CD1c-positive myeloid dendritic cell (primary cell): ENCODE data around the gene IFI6.
"Not testable (repeated sequence)": the region's sequence is repeated elsewhere in the genome, so short reads cannot be mapped to it uniquely, and the experiment has no call there.

ENCODE experiments used
- DNase-seq: peaks from one replicate; pipeline ENCODE4 v3.0.0-alpha.2; 2016; ENCODE audit errors: extremely low spot score

Gene IFI6

DNA sequence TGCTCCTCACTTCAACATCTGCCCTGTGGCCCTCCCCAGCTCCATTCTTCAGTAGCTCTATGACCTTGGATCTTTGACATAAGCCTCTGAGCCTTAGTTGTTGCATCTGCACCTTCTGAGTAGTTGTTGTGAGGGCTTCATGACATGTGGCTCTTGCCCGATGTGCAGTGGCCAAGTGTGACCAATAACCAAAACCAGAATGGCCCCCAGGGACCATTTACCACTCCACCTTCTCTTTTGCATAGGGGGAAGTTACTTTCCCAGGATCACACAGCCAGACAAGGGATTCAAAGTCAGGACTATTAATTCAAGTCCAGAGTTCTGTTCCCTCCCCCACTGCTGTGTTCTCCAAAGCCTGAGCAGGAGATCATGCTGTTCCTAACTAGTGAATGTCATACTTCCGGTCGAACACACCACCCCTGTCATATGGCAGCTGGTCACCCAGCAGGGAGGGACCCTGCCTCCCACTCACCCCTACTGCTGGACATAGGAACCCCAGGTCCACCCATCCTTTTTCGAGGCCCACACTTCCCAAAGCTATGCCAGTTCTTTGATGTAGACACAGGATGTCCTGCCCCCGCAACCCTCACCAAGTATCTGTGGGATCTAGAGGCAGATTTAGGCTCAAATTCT is 41.0 kb downstream of the IFI6 start:
- DNase-seq: peak; percentile 92

DNA sequence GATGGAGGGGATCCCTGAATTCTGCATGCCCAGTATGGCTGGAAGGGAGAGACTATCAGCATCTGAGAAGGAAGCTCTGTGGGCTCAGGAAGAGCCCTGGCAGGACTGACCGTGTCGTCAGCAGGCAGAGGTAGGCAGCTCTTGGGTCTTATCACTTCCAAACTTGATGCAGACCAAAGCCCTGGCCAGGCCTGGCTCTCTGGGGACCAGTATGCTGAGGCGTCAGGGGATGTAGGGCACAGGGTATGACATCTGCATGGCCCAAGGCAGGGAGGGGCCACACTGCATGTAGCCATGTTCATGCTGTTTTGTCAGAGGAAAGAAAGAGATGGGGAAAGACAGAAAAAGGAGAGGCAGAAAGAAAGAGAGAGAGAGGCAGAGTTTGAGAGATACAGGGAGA is 43.3 kb downstream of the IFI6 start:
- DNase-seq: no peak

DNA sequence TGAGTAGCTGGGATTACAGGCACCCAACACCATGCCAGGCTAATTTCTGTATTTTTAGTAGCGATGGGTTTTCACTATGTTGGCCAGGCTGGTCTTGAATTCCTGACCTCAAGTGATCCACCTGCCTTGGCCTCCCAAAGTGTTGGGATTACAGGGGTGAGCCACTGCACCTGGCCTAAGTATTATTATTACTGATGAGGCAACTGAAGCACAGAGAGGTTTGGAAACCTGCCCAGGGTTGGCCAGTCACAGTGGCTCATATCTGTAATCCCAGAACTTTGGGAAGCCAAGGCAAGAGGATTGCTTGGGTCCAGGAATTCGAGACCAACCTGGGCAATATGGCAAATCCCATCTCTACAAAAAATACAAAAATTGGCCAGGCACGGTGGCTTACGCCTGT is 44.3 kb downstream of the IFI6 start:
- DNase-seq: not testable (repeated sequence)

DNA sequence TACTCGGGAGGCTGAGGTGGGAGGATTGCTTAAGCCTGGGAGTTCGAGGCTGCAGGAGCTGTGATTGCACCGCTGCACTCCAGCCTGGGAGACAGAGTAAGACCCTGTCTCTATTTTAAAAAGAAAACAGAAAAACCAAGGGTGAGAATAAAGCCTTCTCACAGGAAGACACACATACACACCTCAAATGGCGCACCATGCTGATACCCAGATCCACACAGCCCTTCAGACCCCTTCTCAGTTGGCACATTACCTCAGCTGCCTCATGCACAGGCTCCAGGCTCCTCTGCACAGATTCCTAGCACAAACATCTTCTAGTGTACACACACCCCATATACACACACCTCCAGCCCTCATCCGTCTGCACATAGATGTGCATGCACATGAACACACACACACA is 44.9 kb downstream of the IFI6 start:
- DNase-seq: no peak

DNA sequence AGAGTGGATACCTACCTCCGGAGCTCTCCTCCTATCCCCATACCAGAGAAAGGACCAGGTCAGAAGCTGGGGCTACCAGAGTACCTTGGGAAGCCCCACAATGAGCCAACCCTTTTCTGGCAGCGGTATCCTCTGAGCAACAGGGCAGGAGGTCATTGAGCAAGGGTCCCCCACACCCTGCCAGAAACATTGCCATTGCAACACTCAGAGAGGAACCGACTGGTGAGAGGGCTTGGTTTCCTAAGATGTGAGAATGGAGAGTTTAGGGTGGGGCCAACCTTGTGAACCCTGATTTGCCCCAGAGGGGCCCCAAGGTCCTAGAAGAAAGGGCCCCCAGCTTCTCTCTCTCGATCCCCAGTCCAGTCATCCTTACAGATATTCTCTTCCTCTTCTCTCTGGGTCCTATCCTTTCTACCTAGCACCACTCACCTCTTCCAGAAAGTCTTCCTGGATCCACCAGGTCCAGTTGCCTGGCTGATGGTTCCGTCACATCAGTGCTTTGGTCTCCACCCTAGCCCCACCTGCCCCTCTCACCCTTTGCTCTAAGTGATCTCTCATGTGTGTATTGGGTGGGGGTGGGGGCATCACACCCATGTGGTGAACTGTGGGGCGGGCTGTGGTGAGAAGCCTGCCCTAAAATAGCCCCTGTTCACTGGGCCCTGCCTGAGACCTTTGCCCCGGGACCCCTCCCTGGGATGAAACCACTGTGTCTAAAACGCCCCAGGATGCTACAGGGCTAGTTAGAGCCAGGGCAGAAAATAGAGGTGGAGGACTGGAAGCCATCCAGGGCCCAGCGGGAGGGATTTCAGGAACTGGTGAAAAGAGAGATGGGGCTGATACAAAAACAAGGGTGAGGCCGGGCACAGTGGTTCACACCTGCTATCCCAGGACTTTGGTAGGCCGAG is 45.7 kb downstream of the IFI6 start:
- peak; percentile 92 for DNase-seq

DNA sequence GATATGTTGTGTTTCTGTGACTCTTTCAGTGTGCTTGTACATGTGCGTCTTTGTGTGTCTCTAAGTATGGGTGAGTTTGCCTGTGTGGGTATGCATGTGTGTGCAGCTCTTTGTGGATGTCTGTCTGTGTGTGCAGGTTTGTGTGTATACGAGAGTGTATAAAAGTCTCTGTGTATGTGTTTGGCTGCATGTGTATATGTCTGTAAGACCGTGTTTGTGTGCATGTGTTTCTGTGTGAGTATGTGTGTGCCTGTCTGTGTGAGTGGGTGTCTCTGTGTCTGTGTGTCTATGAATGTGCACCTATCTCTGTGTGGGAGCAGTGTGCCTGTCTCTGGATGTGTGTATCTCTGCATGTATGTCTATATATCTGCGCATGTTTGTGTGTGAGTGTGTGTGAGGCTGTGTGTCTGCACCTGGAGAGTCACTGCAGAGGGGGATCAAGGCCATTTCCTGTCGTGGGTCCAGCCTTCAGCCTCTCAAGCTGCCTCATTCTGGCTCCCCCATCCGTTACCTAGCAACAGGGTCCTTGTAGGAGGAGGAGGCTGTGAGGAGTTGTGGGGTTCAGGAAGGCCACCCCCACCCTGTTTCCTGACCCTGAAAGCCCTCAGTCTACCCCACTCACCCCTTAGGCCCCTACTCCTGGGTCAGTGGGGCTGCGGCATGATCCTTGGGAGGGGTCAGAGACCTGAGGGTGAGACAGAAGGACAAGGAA is 47.4 kb downstream of the IFI6 start:
- DNase-seq: no peak

DNA sequence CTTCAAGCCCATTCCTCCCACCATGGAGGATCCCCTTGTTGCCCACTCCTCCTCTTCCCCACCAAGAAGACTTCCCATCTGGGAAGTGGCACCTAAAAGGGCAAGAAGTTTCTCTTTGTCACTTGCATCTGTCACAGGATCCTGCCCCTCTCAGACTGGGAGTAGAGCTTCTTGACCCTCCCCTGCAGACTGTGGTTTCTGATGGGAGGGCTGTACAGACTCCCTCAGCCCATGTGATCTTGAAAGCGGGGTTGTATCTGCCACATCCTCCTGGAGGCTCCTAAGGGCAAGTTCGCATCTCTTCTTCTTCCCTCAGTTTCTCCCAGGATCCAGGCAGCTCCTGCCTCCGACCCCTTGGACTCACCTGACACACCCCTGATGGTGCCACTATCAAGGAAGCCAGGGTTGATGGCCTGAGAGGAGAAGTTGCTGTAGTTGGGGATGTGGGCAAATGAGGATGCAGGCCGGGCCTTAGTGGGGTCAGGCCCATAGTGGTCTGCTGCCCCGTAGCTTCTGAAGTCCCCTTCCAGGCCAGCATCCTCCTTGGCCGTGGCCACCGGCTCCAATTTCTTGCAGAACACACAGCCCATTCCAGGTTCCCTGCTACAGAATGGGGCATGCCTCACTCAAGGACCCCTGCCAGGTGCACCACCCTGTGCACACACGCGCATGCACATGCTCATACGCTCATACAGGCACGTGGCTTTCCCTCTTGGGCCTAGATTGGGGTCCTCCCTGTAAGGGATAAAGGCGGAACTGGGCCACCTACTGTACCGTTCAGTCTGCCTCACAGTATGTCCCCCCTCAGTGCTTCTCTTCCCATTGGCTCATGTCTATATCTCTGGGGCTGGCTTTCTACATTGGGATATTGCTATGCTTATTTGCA is 48.4 kb downstream of the IFI6 start:
- DNase-seq: no peak

DNA sequence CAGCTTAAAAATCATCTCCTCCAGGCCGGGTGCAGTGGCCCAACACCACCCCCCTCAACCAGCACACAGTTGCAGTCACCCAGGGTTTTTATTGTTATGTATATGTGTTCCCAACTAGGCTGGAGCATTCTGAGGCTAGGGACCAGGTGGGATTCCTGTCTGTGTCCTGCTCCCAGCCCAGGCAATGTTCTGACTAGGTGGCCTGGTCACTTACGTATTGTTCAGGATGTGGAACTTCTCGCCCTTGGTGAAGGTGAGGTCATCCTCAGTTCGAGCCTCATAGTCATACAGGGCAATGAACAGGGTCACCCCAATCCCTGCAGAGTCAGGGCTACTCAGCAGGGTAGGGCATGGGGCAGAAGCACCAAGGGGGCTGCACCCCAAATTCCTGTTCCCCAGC is 49.2 kb downstream of the IFI6 start:
- no peak for DNase-seq

DNA sequence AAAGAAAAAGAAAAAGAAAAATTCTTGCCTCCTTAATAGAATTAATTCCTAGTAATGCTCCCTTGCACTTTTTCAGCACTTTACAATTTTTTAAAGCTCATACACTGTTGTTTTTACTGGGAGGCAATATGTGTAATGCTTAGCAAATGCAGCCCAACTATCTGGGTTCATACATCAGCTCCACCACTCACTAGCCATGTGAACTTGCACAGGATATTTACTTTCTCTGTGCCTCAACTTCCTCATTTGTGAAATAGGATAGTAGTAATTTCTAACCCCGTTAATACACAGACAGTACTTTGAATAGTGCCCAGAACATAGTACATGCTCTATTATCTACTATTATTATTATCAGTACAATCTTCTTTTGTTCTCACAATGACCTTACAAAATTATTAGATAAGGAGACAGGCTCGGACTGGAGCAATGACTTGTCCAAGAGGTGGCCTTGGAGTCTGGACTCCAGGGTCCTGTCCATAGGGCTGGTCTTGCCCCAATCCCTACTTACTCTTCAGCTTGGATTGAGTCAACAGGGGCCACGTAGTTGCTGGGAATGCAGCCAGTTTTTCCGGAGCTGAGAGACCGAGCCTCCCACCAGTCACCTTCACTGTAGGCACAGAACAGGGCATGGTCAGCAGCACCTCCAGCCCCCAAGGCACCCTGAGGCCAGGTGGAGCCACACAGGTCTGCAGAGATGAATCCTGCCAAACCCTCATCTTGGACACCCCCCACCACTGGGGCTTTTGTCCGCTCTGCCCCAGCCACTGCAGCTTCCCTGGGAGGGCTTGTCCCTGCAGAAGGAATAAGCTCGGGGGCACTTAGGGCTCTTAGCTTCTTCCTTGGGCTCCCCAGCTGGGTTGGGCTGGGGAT is 50.7 kb downstream of the IFI6 start:
- DNase-seq: peak; percentile 54

DNA sequence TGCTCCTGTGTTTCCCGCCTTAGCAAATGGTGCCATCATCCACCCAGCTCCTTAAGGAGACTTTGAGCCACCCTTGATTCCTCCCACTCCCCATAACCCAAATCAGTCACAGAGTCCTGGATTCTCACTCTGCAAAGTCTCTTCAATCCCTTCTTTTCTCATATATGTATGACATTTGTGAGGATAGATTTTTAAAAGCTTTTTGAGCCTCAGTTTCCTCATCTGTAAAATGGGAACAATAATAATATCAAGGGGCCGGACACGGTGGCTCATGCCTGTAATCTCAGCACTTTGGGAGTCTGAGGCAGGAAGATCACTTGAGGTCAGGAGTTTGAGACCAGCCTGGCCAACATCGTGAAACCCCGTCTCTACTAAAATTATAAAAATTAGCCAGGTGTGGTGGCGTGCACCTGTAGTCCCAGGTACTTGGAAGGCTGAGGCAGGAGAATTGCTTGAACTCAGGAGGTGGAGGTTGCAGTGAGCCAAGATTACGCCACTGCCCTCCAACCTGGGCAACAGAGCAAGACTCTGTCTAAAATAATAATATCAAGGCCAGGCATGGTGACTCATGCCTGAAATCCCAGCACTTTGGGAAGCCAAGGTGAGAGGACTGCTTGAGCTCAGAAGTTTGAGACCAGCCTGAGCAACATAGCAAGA is 52.1 kb downstream of the IFI6 start:
- DNase-seq: not testable (repeated sequence)

DNA sequence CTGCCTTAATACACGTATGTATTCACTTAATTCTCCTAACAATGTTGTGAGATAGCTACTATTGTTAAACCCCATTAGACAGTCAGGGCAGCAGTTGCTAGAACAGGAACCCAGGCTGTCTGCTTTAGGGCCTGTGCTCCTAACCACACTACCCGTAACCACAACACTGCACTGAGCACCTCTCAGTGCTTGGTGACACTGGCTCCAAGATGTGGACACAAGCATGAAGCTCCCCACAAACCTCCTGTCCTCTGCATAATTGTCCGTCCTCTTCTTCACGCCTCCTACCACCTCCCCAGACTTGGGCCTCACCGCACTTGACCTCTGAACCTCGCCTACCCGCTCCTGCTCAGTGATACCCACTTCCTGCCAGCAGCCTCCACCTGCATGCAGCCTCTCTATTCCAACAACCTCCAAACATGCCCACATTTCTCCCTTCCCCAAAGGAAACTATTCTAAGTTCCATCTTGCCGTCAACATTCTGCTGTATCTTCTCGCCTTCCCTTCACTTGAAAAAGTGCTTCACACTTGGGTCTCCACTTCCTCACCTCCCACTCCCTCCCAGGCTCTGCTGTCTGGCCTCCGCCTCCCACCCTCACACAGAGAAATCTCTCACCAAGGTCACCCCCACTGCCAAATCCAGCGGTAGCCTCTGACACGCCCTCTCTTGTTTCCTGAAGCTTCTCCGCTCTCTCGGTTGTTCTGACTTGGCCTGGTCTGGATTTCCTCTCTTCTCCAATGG is 53.5 kb downstream of the IFI6 start:
- peak; percentile 84 for DNase-seq

DNA sequence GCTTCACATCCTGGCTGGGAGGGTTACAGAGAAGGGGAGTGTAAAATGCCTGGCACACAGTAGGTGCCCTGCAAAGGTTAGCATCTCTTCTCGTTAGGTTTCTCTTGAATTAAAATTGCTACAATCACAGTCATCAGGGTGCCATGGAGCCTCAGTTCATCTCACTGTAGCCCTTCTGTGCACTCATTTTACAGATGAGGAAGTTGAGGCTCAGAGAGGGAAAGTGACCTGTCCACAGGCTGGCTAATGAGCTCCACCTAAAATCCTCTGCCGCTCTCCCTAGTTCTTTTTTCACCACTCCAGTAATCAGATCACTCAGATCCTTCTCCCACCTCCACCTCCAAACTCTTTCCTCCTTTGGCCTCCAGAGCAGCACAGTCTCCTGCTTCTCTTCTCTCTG is 54.6 kb downstream of the IFI6 start:
- DNase-seq: no peak

DNA sequence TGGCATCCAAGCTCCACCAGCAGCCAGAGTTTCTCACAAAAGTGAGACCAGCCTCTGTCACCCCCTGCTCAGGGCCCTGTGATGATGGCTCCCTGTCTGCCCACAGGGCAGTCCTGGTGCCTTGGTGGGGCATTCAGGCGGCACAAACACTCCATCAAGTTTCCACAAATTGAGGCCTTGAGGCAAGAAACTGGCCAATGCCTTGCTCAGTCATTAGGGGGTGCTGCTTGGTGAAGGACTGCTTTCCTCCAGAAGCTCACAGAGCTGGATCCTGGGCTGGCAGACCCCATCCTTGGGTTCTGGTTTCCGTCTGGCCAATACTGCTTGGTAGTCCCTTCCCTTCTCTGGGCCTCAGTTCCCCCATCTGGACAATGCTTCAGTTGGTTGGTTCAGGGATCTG is 55.6 kb downstream of the IFI6 start:
- DNase-seq: no peak
